ENCODE measurements around the gene DCAF4.
"Not testable (repeated sequence)": the region's sequence is repeated elsewhere in the genome, so short reads cannot be mapped to it uniquely, and the experiment has no call there.

Gene DCAF4

GRCh38 chr14:72924337-72924736, 1.9 kb upstream of the DCAF4 start:
- no peak for DNase-seq
- in situ Hi-C loops (cut with HindIII; ENCODE audit: low pct_ligation_motif_present, low pct_unique_long_range_greater_than_20kb, low sequenced_read_pairs), result no loop called here

DNA sequence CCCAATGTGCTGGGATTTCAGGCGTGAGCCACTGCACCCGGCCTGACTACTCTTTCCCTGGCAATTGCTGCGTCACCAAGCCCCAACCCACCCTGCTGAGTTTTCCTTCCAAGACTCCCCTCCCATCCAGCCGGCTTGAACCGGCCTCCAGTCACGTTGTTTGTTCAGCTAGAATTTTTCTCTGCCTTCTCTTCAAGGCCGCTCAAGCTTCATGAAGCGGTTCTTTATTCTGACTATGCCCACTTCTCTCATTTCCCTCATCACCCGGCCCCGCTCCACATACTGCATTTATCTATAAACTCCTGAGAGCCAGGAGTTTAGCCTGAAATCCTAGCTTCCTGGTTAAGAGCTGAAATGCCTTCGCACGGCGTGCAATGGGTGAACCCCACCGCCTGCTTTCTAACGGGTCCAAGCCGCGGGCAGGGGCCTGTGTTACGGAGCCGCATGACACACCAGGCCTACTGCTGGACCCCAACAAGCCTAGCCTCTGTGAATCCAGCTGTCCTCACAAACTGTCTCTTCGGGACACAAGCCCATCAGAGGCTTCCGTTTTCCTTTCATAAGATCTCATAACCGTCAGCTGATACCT, 999 bp upstream of the DCAF4 start:
- DNase-seq, result no peak
- in situ Hi-C loops (cut with HindIII; ENCODE audit: low pct_ligation_motif_present, low pct_unique_long_range_greater_than_20kb, low sequenced_read_pairs), result no loop called here

GRCh38 chr14:72925815-72926291, 411 bp upstream of the DCAF4 start:
- no peak for DNase-seq
- in situ Hi-C loops (cut with HindIII; ENCODE audit: low pct_ligation_motif_present, low pct_unique_long_range_greater_than_20kb, low sequenced_read_pairs), result no loop called here

DNA sequence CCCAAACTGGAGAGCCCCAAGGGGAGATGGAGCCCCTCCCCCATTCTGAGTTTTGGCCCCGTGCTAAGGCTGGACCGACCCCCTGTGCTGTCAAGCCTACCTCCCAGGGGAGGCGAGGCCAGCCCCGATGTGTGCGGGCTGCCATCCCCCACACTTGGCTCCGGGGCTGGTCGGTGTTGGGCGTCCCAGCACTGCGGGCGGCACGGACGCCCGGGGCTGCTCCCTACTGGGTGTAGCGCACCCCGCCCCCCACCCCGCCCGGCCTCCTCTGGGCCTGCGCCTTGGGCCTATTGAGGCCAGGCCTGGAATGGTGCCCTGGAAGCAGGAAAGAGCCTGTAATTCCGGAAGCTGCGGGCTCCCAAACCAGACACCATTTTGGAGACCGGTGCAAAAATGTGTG, 2.6 kb downstream of the DCAF4 start:
- in situ Hi-C loops (cut with HindIII; ENCODE audit: low pct_ligation_motif_present, low pct_unique_long_range_greater_than_20kb, low sequenced_read_pairs), result no loop called here
- DNase-seq, result no peak

DNA sequence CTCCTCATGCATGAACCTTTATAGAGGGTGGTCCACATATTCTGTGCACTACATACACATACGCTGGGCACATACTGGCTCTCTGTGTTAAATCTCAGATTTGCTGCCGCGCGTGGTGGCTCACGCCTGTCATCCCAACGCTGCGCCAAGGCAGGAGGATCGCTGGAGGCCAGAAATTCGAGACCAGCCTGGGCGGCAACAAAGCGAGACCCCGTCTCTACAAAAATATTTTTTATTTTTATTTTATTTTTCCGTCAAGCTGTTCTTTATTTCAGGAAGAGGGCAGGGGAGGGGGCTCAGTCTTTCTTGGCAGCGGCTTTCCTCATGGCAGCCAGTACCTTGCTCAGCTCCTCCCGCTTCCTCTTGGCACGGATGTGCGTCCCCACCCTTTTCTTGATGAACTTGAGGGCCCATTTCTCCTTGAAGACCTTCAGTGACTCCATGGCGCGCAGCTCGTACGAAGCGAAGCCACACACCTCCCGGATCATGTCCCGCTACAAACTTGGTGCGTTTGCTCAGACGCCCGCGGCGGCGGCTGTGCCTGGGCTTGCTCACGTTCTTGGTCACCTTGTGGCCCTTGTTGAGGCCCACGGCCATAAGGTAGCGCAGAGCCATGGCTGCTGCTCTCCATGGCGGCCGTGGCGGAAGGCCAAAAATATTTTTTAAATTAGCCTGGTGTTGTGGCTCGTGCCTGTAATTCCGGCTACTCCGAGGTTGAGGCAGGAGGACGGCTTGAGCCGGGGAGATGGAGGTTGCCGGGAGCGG, 3.2 kb downstream of the DCAF4 start:
- in situ Hi-C loops (cut with HindIII; ENCODE audit: low pct_ligation_motif_present, low pct_unique_long_range_greater_than_20kb, low sequenced_read_pairs), result no loop called here

GRCh38 chr14:72932893-72933292, 6.6 kb downstream of the DCAF4 start:
- in situ Hi-C loops (cut with HindIII; ENCODE audit: low pct_ligation_motif_present, low pct_unique_long_range_greater_than_20kb, low sequenced_read_pairs), result no loop called here
- no peak for DNase-seq

More for the DNA sequence above, 3.2 kb downstream of the DCAF4 start:
- DNase-seq, result no peak

DNA sequence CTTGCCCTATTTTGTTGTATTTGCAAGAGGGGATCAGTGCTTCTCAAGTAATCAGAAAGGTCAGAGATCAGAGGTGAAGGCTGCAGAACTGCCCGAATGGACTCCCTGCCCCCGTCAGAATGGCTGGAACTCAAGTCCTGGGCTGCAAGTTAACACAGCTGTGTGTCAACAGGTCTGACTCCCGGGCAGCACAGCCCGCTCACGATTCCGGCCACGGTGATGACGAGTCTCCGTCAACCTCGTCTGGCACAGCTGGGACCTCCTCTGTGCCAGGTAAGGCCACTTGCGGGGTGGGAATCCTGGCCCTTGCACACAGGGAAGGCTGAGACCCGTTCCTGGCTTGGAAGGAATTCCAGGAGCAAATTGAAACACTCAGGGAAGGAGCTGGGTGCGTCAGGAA, 13.4 kb downstream of the DCAF4 start:
- in situ Hi-C loops (cut with HindIII; ENCODE audit: low pct_ligation_motif_present, low pct_unique_long_range_greater_than_20kb, low sequenced_read_pairs), result no loop called here
- no peak for DNase-seq

- in situ Hi-C loops (cut with HindIII; ENCODE audit: low pct_ligation_motif_present, low pct_unique_long_range_greater_than_20kb, low sequenced_read_pairs), result no loop called here
Observed at GRCh38 chr14:72941286-72941985, 15.2 kb downstream of the DCAF4 start.

GRCh38 chr14:72942934-72943333, 16.7 kb downstream of the DCAF4 start:
- no peak for DNase-seq
- in situ Hi-C loops (cut with HindIII; ENCODE audit: low pct_ligation_motif_present, low pct_unique_long_range_greater_than_20kb, low sequenced_read_pairs), result no loop called here

More at GRCh38 chr14:72941286-72941985, 15.2 kb downstream of the DCAF4 start:
- no peak for DNase-seq

- in situ Hi-C loops (cut with HindIII; ENCODE audit: low pct_ligation_motif_present, low pct_unique_long_range_greater_than_20kb, low sequenced_read_pairs), result no loop called here
- no peak for DNase-seq
Observed at GRCh38 chr14:72943876-72944430, 17.7 kb downstream of the DCAF4 start.

GRCh38 chr14:72945356-72946027, 19.2 kb downstream of the DCAF4 start:
- in situ Hi-C loops (cut with HindIII; ENCODE audit: low pct_ligation_motif_present, low pct_unique_long_range_greater_than_20kb, low sequenced_read_pairs), result no loop called here
- DNase-seq, result no peak

GRCh38 chr14:72946491-72946890, 20.2 kb downstream of the DCAF4 start:
- no peak for DNase-seq
- in situ Hi-C loops (cut with HindIII; ENCODE audit: low pct_ligation_motif_present, low pct_unique_long_range_greater_than_20kb, low sequenced_read_pairs), result no loop called here

- in situ Hi-C loops (cut with HindIII; ENCODE audit: low pct_ligation_motif_present, low pct_unique_long_range_greater_than_20kb, low sequenced_read_pairs), result no loop called here
- DNase-seq, result no peak
Observed at GRCh38 chr14:72947366-72948160, 21.3 kb downstream of the DCAF4 start.

- peak; percentile 57 for DNase-seq
- in situ Hi-C loops (cut with HindIII; ENCODE audit: low pct_ligation_motif_present, low pct_unique_long_range_greater_than_20kb, low sequenced_read_pairs), result no loop called here
Observed at GRCh38 chr14:72948481-72949138, 22.3 kb downstream of the DCAF4 start.

- DNase-seq, result no peak
- in situ Hi-C loops (cut with HindIII; ENCODE audit: low pct_ligation_motif_present, low pct_unique_long_range_greater_than_20kb, low sequenced_read_pairs), result no loop called here
Observed at GRCh38 chr14:72952171-72952570, 25.9 kb downstream of the DCAF4 start.

- in situ Hi-C loops (cut with HindIII; ENCODE audit: low pct_ligation_motif_present, low pct_unique_long_range_greater_than_20kb, low sequenced_read_pairs), result not testable (repeated sequence)
Observed at GRCh38 chr14:72956741-72957140, 30.5 kb downstream of the DCAF4 start.

GRCh38 chr14:72957213-72957612, 30.9 kb downstream of the DCAF4 start:
- DNase-seq, result no peak
- in situ Hi-C loops (cut with HindIII; ENCODE audit: low pct_ligation_motif_present, low pct_unique_long_range_greater_than_20kb, low sequenced_read_pairs), result no loop called here

More at GRCh38 chr14:72956741-72957140, 30.5 kb downstream of the DCAF4 start:
- DNase-seq, result not testable (repeated sequence)

Measured in ACHN (cell line).